Muscle layer of colon (tissue), 2 donors: ENCODE measurements around the gene THRSP.
"Not testable (repeated sequence)": the region's sequence is repeated elsewhere in the genome, so short reads cannot be mapped to it uniquely, and the experiment has no call there.

Experiments used
- H3K27ac ChIP-seq: one replicate; pipeline ENCODE4 v1.7.0; 2013; ENCODE audit warnings: low read depth, mild to moderate bottlenecking, low read length, moderate library complexity
- H3K27me3 ChIP-seq, 2 donors: one replicate each; pipeline ENCODE4 v1.7.0; 2013; ENCODE audit warnings: low read length in 2 of 2, mild to moderate bottlenecking in 2 of 2; ENCODE audit not compliant: insufficient read depth in 2 of 2, control insufficient read depth in 1 of 2
- H3K36me3 ChIP-seq: one replicate; pipeline ENCODE4 v1.7.0; 2013; ENCODE audit warnings: mild to moderate bottlenecking, low read length; ENCODE audit not compliant: insufficient read depth
- H3K4me1 ChIP-seq: one replicate; pipeline ENCODE4 v1.7.0; 2013; ENCODE audit warnings: mild to moderate bottlenecking, low read length; ENCODE audit not compliant: insufficient read depth
- H3K4me3 ChIP-seq, 2 donors: one replicate each; pipeline ENCODE4 v1.7.0; 2013; ENCODE audit warnings: low read length in 2 of 2, low read depth in 1 of 2, mild to moderate bottlenecking in 1 of 2, moderate library complexity in 1 of 2
- H3K9ac ChIP-seq: one replicate; pipeline ENCODE4 v1.7.0; 2013; ENCODE audit warnings: low read length
- H3K9me3 ChIP-seq: one replicate; pipeline ENCODE4 v1.7.0; 2013; ENCODE audit warnings: mild to moderate bottlenecking, low read length
- donor health status: abdominal sarcoma.
- donor health status: Adenocarcinoma of cecum.

THRSP gene, protein sequence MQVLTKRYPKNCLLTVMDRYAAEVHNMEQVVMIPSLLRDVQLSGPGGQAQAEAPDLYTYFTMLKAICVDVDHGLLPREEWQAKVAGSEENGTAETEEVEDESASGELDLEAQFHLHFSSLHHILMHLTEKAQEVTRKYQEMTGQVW

DNA sequence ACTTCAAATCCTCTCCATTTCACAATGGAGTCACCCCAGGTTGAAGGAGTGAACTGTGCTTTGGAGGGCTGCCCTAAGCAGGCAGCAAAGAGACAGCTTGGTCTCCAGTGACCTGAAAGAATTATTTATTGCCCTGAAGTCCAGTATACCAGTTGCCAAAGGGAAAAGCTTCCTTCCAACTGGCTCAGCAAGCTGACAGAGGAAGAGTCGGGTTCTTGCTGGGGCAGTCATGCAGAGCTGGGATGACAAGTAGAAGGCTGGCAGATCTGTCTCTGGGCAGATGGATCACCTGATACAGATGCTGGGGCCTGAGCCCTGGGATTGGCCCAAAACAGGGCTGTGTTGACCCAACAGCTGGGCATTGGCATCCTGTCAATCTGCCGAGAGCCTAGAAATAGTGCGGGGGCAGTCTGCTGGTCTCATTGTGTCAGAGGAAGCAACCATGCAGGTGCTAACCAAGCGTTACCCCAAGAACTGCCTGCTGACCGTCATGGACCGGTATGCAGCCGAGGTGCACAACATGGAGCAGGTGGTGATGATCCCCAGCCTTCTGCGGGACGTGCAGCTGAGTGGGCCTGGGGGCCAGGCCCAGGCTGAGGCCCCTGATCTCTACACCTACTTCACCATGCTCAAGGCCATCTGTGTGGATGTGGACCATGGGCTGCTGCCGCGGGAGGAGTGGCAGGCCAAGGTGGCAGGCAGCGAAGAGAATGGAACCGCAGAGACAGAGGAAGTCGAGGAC, at the start of gene THRSP:
TSS of gene THRSP (plus strand) at position 422 of the 742 bp plus-strand sequence. CDS start at position 443, 21 bp downstream.
- Histone ChIP-seq H3K36me3 (peaks cover 4% of the 10 kb centered on the region), H3K9ac (no peak within 1 kb of the TSS), H3K27me3 (no peaks in the 10 kb centered on the region), H3K4me3 (no peak within 1 kb of the TSS), H3K27ac (no peak within 1 kb of the TSS), H3K9me3 (no peaks in the 10 kb centered on the region), H3K4me1 (peaks cover 9% of the 10 kb centered on the region)

DNA sequence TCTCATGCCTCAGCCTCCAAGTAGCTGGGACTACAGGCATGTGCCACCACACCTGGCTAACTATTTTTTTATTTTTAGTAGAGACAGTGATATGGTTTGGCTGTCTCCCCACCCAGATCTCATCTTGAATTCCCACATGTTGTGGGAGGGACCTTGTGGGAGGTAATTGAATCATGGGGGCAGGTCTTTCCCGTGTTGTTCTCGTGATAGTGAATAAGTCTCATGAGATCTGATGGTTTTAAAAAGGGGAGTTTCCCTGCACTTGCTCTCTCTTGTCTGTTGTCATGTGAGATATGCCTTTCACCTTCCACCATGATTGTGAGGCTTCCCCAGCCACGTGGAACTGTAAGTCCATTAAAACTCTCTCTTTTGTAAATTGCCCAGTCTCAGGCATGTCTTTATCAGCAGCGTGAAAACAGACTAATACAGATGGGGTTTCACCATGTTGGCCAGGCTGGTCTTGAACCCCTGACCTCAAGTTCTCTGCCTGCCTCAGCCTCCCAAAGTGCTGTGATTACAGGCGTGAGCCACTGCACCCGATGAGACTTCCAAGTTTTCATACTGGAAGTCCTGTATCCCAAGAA, 48.6 kb upstream of the THRSP start:
- not testable (repeated sequence) for H3K36me3 ChIP-seq, H3K27me3 ChIP-seq, H3K4me1 ChIP-seq, H3K4me3 ChIP-seq, H3K27ac ChIP-seq, H3K9me3 ChIP-seq, H3K9ac ChIP-seq

DNA sequence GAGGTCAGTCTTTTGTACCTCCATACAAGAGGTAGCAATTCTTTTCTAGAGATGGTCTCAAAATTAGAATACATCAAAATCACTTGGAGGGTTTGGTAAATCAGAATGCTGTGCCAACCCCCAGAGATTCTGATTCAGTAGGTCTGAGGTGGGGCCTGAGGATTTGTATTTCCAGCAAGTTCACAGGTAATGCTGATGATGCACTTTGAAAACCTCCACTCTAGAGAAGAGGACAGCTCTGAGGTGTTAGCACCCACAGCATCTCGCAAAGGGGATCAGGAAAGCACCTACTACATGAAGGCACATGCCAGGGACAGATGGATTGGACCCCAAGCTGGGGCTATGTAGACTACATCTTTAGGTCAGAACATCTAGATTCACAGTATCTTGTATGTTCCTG, 47.8 kb upstream of the THRSP start:
- Histone ChIP-seq H3K9ac (no peak overlapping the region), H3K27ac (no peak overlapping the region), H3K27me3 (no peaks in the 10 kb centered on the region), H3K4me1 (no peaks in the 10 kb centered on the region), H3K36me3 (no peaks in the 10 kb centered on the region), H3K9me3 (no peaks in the 10 kb centered on the region), H3K4me3 (no peak overlapping the region)

DNA sequence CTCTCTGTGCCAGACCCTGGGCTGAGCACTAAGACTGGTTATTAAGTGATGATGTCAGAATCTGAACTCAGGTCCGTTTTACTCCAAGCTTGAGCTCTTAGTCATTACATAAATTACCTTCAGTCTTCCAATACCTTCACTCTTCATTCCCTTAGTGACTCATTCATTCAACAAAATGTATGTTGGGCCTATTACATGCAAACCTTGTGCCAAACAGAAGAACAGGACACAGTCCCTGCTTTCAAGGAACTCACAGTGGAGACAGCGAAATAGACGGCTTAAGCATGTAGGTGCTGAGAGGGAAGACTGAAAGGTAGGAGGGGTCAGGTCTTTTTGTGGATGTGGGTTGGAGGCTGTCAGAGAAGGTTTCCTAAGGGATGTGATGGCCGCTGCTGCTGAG, 43.9 kb upstream of the THRSP start:
- H3K9ac ChIP-seq: no peak overlapping the region
- no peaks in the 10 kb centered on the region for H3K27me3 ChIP-seq
- H3K36me3 ChIP-seq: no peaks in the 10 kb centered on the region
- no peak overlapping the region for H3K4me3 ChIP-seq
- peaks cover 11% of the 10 kb centered on the region for H3K4me1 ChIP-seq
- H3K27ac ChIP-seq: no peak overlapping the region
- H3K9me3 ChIP-seq: no peaks in the 10 kb centered on the region

DNA sequence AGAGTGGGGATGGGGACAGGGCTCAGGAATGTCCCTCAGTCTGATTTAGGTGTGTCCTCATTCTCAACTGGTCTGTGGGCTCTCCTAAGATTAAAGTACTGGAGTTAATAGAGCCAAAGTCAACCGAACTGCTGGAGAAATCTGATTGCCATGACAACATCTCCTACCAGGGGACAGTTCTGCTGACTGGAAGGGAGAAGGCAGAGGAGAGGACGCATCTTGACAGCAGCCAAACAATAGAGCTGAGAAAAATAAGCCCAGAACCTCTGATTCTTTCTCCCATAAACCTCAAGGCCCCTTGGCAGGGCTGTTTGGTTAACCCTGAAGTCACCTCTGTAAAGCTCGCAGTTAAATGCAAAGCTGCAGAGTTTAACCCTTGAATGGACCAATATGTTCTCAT, 43.4 kb upstream of the THRSP start:
- Histone ChIP-seq H3K9ac (no peak overlapping the region), H3K36me3 (no peaks in the 10 kb centered on the region), H3K4me1 (peaks cover 11% of the 10 kb centered on the region), H3K27me3 (no peaks in the 10 kb centered on the region), H3K4me3 (no peak overlapping the region), H3K27ac (no peak overlapping the region), H3K9me3 (no peaks in the 10 kb centered on the region)

DNA sequence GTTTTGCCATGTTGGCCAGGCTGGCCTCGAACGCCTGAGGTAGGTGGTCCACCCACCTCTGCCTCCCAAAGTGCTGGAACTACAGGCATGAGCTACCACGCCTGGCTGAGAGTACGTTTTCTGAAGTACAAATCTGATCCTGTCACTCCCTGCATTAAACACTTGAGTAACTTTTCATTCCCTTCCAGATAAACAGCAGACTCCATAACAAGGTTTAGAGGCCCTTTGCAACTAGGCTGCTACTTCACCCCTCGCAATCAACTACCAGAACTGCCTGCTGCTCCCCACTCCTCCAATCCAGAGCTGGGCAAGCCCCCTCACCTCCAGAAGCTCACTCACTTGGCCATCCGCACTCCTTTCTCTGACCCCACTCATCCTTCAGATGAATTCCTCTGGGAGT, 42.0 kb upstream of the THRSP start:
- peaks cover 11% of the 10 kb centered on the region for H3K4me1 ChIP-seq
- H3K9ac ChIP-seq: no peak overlapping the region
- H3K27me3 ChIP-seq: no peaks in the 10 kb centered on the region
- no peak overlapping the region for H3K27ac ChIP-seq
- no peaks in the 10 kb centered on the region for H3K9me3 ChIP-seq
- H3K36me3 ChIP-seq: no peaks in the 10 kb centered on the region
- H3K4me3 ChIP-seq: no peak overlapping the region

DNA sequence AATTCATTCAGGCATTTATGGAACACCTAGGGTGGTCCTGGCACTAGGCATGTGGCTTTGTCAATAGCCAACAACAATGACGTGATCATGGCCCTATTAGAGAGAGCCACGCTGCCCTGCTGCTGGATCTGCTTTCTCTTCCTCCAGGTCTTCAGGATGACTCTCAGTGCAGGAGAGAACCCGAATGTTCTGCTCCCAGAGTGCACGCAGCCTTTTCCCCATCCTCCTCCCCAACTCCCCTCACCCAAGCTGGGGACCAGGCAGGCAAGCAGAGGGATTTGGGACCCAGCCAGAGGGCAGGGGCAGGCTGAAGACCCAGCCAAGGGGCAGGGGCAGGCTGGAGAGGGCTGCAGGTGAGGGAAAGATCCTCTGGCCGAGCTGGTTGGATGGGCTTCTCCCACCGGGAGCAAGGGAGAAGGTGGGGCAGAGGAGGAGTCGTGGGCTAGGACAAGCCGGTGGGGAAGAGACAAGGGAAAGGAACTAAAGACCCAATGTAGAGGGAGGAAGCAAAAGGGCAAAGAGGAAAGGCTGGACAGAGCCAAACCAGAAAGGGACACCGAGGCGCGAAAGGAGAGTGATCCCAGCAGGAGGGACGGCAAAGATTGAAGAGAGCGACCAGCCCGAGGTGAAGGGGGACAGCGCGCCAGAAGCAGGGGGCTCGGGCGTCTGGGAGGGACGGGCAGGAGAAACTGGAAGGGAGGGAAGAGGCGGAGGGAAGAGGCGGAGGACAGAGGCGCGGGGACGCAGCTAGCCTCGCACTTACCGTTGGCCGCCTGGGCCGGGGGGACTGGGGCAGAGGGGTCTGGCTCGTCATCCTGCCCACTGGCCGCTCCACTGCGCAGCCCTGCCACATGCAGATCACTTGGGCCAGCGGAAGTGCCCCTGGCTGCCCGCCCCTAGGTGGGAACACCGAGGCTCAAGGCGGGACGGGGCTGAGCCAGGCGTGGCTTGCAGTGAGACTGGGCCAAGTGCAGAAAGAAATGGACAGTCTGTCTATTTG, 41.0 kb upstream of the THRSP start, which contains the start of gene KCTD14:
TSS of gene KCTD14 (minus strand) at position 880 of the 1,000 bp plus-strand sequence. CDS start at position 853, 27 bp downstream.
- Histone ChIP-seq H3K4me3 (peak within 1 kb of the TSS; percentile 61 to 66), H3K27ac (peak within 1 kb of the TSS; percentile 56), H3K9ac (peak within 1 kb of the TSS; percentile 39), H3K9me3 (no peaks in the 10 kb centered on the region), H3K4me1 (peaks cover 11% of the 10 kb centered on the region), H3K36me3 (no peaks in the 10 kb centered on the region), H3K27me3 (no peaks in the 10 kb centered on the region)

DNA sequence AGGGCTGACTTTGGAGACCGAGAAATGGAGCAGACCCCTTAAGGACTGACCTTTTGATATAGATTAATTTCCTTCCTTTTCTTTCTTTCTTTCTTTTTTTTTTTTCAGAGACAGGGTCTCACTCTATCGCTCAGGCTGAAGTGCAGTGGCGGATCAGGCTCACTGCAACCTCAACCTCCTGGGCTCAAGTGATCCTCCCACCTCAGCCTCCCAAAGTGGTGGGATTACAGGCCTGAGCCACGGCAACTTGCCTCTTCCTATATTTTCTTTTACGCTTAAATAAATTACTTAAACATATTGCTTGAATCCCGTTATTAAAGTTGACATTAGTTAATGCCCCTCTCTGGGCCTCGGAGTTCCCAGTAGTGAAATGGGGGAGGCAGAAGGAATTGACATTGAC, 40.2 kb upstream of the THRSP start:
- H3K4me3 ChIP-seq: peak overlapping the region; percentile 61 to 66
- no peaks in the 10 kb centered on the region for H3K9me3 ChIP-seq
- peaks cover 11% of the 10 kb centered on the region for H3K4me1 ChIP-seq
- H3K9ac ChIP-seq: peak overlapping the region; percentile 39
- H3K27ac ChIP-seq: peak overlapping the region; percentile 56
- H3K36me3 ChIP-seq: no peaks in the 10 kb centered on the region
- H3K27me3 ChIP-seq: no peaks in the 10 kb centered on the region

DNA sequence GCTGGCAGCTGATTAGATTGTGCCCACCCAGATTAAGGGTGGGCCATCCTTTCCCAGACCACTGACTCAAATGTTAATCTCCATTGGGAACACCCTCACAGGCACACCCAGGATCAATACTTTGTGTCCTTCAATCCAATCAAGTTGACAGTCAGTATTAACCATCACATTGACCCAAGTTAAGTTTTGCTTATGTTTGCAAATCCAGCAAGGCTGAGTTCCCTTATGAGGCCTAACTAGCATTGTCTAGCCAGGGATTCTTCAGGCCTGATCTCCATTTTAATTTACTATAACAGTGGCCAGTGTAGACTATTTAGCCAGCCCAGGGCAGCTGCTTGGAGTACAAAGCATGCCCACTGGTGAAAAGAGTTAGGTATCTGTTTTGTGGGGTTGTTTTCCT, 38.3 kb upstream of the THRSP start:
- Histone ChIP-seq H3K9ac (no peak overlapping the region), H3K4me3 (no peak overlapping the region), H3K36me3 (no peaks in the 10 kb centered on the region), H3K27ac (no peak overlapping the region), H3K27me3 (no peaks in the 10 kb centered on the region), H3K9me3 (no peaks in the 10 kb centered on the region), H3K4me1 (peaks cover 15% of the 10 kb centered on the region)

DNA sequence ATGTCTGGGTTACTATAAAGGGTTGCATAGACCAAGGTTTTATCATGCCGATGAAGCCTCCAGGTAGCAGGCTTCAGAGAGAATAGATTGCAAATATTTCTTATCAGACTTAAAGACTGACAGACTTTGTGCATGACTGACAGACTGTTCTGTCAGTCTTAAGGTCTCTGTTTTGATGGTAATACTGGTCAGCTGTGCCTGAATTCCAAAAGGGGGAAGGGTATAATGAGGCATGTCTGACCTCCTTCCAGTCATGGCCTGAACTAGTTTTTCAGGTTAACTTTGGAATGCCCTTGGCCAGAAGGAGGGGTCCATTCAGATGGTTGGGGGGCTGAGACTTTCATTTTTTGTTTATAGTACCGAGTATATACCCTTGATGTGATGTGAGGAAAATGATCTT, 35.9 kb upstream of the THRSP start:
- Histone ChIP-seq H3K9me3 (no peaks in the 10 kb centered on the region), H3K27me3 (no peaks in the 10 kb centered on the region), H3K4me1 (peaks cover 26% of the 10 kb centered on the region)

DNA sequence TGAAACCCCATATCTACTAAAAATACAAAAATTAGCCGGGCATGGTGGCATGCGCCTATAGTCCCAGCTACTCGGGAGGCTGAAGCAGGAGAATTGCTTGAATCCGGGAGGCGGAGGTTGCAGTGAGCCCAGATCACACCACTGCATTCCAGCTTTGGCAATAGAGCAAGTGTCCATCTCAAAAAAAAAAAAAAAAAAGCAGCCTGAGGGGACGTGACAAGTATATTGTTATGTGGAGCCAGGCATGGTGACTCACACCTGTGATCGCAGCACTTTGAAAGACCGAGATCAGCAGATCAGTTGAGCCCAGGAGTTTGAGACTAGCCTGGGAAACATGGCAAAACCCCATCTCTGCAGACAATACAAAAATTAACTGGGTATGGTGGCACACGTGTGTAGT, 35.2 kb upstream of the THRSP start:
- not testable (repeated sequence) for H3K4me3 ChIP-seq, H3K9me3 ChIP-seq, H3K27me3 ChIP-seq, H3K36me3 ChIP-seq, H3K9ac ChIP-seq, H3K27ac ChIP-seq
- H3K4me1 ChIP-seq: peaks cover 25% of the 10 kb centered on the region

More for the DNA sequence above, 35.9 kb upstream of the THRSP start:
- Histone ChIP-seq H3K9ac (no peak overlapping the region), H3K36me3 (no peaks in the 10 kb centered on the region), H3K27ac (no peak overlapping the region), H3K4me3 (no peak overlapping the region)
